ENCODE measurements around the gene MYO3B.

GRCh38 chr2:170323743-170324142 lies 145.8 kb downstream of the MYO3B start:
- TF ChIP-seq CTCF (IDR thresholded peaks at IDR 0.05; ENCODE audit: low read depth, low read length) (no peak), EZH2phosphoT487 (IDR thresholded peaks at IDR 0.05; ENCODE audit: low read depth) (no peak)
